A673 (cell line): ENCODE results near the gene PCBP1.

ENCODE experiments used
- EZH2 ChIP-seq: fragments of 200-600 bp; sonication (generic); IDR thresholded peaks from 2 replicates; pipeline ENCODE4 v1.6.1; 2017; ENCODE audit warnings: borderline replicate concordance, low read depth, mild to moderate bottlenecking, mixed read lengths, antibody characterized with exemption, low read length; ENCODE audit not compliant: poor library complexity, severe bottlenecking
- TF ChIP-seq, protein P1 (sequence below): fragments of 300-800, 200-600 bp; sonication (generic); conservative IDR thresholded peaks from 2 replicates; pipeline ENCODE4 v1.5.1; 2017; ENCODE audit warnings: low read depth, mild to moderate bottlenecking, antibody characterized with exemption, low read length, moderate library complexity, mixed read lengths

DNA sequence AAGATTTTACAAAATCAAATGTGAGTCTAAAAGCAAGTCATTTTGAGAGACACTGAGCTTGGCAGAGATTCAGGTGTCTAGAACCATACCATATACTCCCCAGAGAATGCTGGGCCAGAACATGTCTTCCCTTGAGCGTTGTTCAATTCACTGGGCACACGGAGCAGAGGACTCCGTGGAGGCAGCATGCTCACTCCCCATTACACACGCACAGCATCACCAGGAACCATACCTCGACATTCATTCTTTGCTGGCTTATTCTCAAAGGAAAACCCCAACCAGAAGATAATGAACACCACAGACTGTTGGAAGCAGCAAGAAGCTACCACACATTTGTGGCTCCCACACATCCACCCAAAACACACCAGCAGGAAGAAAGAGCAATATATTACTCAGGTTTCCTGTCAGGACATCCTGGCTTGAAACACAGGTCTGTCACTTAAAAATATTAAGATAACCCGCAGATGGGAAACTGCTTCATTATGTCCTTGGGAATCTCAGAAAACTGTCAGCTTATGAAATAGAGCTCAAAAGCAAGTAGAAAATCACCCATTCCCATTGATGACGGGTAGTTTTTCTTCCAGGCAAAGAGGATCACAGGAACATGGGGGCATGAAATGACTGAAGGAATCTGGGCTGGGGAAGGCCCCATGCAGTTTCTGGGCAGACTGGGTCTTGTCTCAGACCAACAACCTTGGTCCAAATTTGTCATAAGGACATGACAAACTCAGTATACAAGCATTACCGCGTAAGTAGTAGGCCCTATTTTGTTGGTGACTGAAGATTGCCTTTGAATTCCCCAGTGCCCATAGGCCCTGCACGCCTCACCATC is 46.4 kb downstream of the PCBP1 start:
- TF ChIP-seq, protein P1, sequence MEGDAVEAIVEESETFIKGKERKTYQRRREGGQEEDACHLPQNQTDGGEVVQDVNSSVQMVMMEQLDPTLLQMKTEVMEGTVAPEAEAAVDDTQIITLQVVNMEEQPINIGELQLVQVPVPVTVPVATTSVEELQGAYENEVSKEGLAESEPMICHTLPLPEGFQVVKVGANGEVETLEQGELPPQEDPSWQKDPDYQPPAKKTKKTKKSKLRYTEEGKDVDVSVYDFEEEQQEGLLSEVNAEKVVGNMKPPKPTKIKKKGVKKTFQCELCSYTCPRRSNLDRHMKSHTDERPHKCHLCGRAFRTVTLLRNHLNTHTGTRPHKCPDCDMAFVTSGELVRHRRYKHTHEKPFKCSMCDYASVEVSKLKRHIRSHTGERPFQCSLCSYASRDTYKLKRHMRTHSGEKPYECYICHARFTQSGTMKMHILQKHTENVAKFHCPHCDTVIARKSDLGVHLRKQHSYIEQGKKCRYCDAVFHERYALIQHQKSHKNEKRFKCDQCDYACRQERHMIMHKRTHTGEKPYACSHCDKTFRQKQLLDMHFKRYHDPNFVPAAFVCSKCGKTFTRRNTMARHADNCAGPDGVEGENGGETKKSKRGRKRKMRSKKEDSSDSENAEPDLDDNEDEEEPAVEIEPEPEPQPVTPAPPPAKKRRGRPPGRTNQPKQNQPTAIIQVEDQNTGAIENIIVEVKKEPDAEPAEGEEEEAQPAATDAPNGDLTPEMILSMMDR = no peak
- TF ChIP-seq EZH2 = no peak
